K562 (cell line): ENCODE results near the gene DMWD. TPM values are rescaled to one million over a fixed set of nuclear protein-coding genes. Genes with fewer than 3 reads are reported as not detected.

Experiments used
- BRD9 ChIP-seq: fragments of 450-650 bp; IDR thresholded peaks from 2 replicates; pipeline ENCODE4 v1.6.1; 2018; ENCODE audit warnings: low read depth; ENCODE audit not compliant: partially characterized antibody
- CBFB ChIP-seq: sonication (generic); formaldehyde crosslinking; IDR thresholded peaks from 2 replicates; pipeline ENCODE4 v1.4.0; 2020; ENCODE audit warnings: mild to moderate bottlenecking, missing genetic modification reagents
- CBX1 ChIP-seq: sonication (generic); IDR thresholded peaks from 2 replicates; pipeline ENCODE4 v1.6.1; 2016; ENCODE audit warnings: antibody characterized with exemption, low read depth, mild to moderate bottlenecking
- GABPA ChIP-seq: fragments of 200-800 bp; sonication (Bioruptor generic); conservative IDR thresholded peaks from 2 replicates; pipeline ENCODE4 v1.6.1; 2016; ENCODE audit warnings: low read depth, missing genetic modification characterization, missing compliant biosample characterization
- HNRNPLL ChIP-seq: fragments of 200-400 bp; formaldehyde crosslinking; IDR thresholded peaks from 2 replicates; pipeline ENCODE4 v1.6.1; 2017; ENCODE audit warnings: low read length, low read depth, mild to moderate bottlenecking; ENCODE audit not compliant: poor library complexity, severe bottlenecking
- HNRNPUL1 ChIP-seq: fragments of 200-400 bp; formaldehyde crosslinking; IDR thresholded peaks from 2 replicates; pipeline ENCODE4 v1.6.1; 2017; ENCODE audit warnings: low read length
- JUND ChIP-seq, 2 experiments: IDR thresholded peaks; 2 replicates in 1 of 2; 3 replicates in 1 of 2; pipeline ENCODE4 v1.6.1; 2011; ENCODE audit warnings: borderline replicate concordance in 2 of 2, low read depth in 2 of 2, low read length in 2 of 2, improper control_type of control experiment in 1 of 2, missing biosample characterization in 1 of 2, missing genetic modification characterization in 1 of 2, missing genetic modification reagents in 1 of 2
- KAT8 ChIP-seq: fragments of 450-650 bp; IDR thresholded peaks from 2 replicates; pipeline ENCODE4 v1.6.1; 2016; ENCODE audit warnings: low read depth, mild to moderate bottlenecking
- MAZ ChIP-seq, 2 experiments: fragments of 450-650 bp in 1 of 2; sonication (generic) in 1 of 2; formaldehyde crosslinking; IDR thresholded peaks in 1 of 2; conservative IDR thresholded peaks in 1 of 2; 2 replicates each; pipeline versions ENCODE4 v1.4.0 to v1.5.0; 2020; ENCODE audit warnings: mild to moderate bottlenecking in 1 of 2, missing genetic modification reagents in 1 of 2
- MBD2 ChIP-seq: sonication (generic); IDR thresholded peaks from 2 replicates; pipeline ENCODE4 v1.6.1; 2016; ENCODE audit warnings: low read depth, borderline replicate concordance
- MTA3 ChIP-seq: fragments of 450-650 bp; formaldehyde crosslinking; IDR thresholded peaks from 2 replicates; pipeline ENCODE4 v1.6.1; 2017; ENCODE audit warnings: mild to moderate bottlenecking, borderline replicate concordance
- NFIC ChIP-seq: fragments of 450-650 bp; IDR thresholded peaks from 2 replicates; pipeline ENCODE4 v1.6.1; 2017; ENCODE audit warnings: mild to moderate bottlenecking, inconsistent platforms
- NR4A1 ChIP-seq, 2 experiments: fragments of 250-450 bp in 1 of 2; fragments of 450-650 bp in 1 of 2; sonication (Bioruptor Pico) in 1 of 2; IDR thresholded peaks; 2 replicates each; pipeline versions ENCODE4 v1.4.0 to v1.6.1; 2016 to 2020; ENCODE audit warnings: mild to moderate bottlenecking in 2 of 2, missing compliant biosample characterization in 1 of 2, missing genetic modification characterization in 1 of 2, moderate library complexity in 1 of 2
- POLR2B ChIP-seq: fragments of 450-650 bp; IDR thresholded peaks from 2 replicates; pipeline ENCODE4 v1.6.1; 2018; ENCODE audit warnings: low read depth; ENCODE audit not compliant: partially characterized antibody
- PYGO2 ChIP-seq: fragments of 450-650 bp; IDR thresholded peaks from 2 replicates; pipeline ENCODE4 v1.6.1; 2016; ENCODE audit warnings: mild to moderate bottlenecking, missing genetic modification characterization, moderate library complexity, missing compliant biosample characterization
- XRCC3 ChIP-seq: fragments of 450-650 bp; IDR thresholded peaks from 2 replicates; pipeline ENCODE4 v1.6.1; 2017; ENCODE audit warnings: mild to moderate bottlenecking, moderate library complexity
- ZC3H4 ChIP-seq: sonication (generic); formaldehyde crosslinking; IDR thresholded peaks from 2 replicates; pipeline ENCODE4 v1.9.0; 2021; ENCODE audit warnings: missing genetic modification reagents, borderline replicate concordance
- polyA plus RNA-seq, 8 experiments: library from polyadenylated mRNA; depleted of rRNA in 4 of 8; stranded (reverse) in 5 of 8; unstranded in 3 of 8; fragments of >200 nt; fragmentation: Nextera tagmentation in 2 of 8; fragmentation: Illumina TruSeq in 1 of 8; extraction: Ambion mirVana in 2 of 8; extraction: Trizol in 1 of 8; gene quantifications; 2 replicates each; pipeline versions ENCODE4 v1.2.1 to v1.2.3, GENCODE V29; 2011 to 2014; ENCODE audit warnings: inconsistent platforms in 1 of 8, missing spikeins in 1 of 8
- total RNA-seq, 7 experiments: library from RNA; depleted of rRNA in 6 of 7; stranded (reverse); fragments of >200 nt in 6 of 7; fragmentation: Illumina TruSeq in 2 of 7; extraction: Trizol in 2 of 7; gene quantifications; 2 replicates each; pipeline versions ENCODE4 v1.2.1 to v1.2.3, GENCODE V29; 2011 to 2021; ENCODE audit warnings: low replicate concordance in 1 of 7
- TF ChIP-seq, protein P1 (sequence below), 2 experiments: IDR thresholded peaks in 1 of 2; conservative IDR thresholded peaks in 1 of 2; 2 replicates each; pipeline ENCODE4 v1.6.1; 2016; ENCODE audit warnings: low read depth in 2 of 2, mild to moderate bottlenecking in 1 of 2, missing compliant biosample characterization in 1 of 2, missing genetic modification characterization in 1 of 2, moderate library complexity in 1 of 2
- TF ChIP-seq, protein P2 (sequence below): fragments of 450-650 bp; IDR thresholded peaks from 2 replicates; pipeline ENCODE4 v1.6.1; 2016
- TF ChIP-seq, protein P3 (sequence below): fragments of 450-650 bp; conservative IDR thresholded peaks from 2 replicates; pipeline ENCODE4 v1.6.1; 2016; ENCODE audit warnings: missing genetic modification characterization, low read depth, mild to moderate bottlenecking, missing compliant biosample characterization, moderate library complexity

Gene DMWD
- total and polyA plus RNA-seq, 9 of the 15 experiments (the other 6 are each of a cell fraction or from before 2014, with no cell fraction given) = 4.7 to 54.6 (median 19.0) TPM

DNA sequence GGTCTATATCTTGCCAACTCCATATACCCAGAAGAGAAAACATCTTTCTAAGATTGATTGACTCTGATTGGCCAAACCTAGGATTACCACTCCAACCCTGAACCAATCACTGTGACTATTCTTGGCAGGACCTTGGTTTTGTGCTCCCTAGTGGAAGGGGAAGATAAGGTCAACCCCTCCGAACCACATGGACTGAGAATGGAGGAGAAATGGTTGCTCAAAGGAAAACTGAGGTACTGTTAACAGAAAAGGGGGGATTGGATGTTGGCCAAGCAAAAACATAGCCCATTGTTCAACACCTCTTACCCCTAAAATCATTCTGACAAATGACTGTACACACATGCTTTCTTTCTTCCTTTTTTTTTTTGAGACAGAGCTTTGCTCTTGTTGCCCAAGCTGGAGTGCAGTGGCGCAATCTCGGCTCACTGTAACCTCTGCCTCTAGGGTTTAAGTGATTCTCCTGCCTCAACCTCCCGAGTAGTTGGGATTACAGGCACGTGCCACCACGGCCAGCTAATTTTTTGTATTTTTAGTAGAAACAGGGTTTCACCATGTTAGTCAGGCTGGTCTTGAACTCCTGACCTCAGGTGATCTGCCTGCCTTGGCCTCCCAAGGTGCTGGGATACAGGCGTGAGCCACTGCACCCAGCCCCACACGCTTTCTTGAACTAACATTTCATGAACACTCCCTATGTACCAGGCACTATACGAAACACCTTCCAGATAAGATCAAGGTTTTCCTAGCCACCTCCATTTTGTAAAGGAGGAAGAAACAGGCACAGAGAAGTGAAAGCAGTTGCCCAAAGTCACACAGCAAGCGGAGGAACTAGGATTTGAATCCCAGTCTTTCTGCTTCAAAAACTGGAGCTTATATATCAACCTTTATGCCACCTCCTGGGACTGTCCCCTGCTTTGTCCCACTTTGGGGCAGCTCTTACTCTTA lies 52.9 kb downstream of the DMWD start (continued):
- peak; percentile 29; the same call in 1 of the 2 replicates for TF ChIP-seq JUND (IDR thresholded peaks at IDR 0.05; ENCODE audit: borderline replicate concordance, low read depth, low read length)
- no peak; the same call in 1 of the 3 replicates for TF ChIP-seq JUND (tag; IDR thresholded peaks at IDR 0.05; ENCODE audit: borderline replicate concordance, low read depth, low read length)
- peak; percentile 76; the same call in 1 of the 2 replicates for TF ChIP-seq MBD2
- TF ChIP-seq, protein P1, sequence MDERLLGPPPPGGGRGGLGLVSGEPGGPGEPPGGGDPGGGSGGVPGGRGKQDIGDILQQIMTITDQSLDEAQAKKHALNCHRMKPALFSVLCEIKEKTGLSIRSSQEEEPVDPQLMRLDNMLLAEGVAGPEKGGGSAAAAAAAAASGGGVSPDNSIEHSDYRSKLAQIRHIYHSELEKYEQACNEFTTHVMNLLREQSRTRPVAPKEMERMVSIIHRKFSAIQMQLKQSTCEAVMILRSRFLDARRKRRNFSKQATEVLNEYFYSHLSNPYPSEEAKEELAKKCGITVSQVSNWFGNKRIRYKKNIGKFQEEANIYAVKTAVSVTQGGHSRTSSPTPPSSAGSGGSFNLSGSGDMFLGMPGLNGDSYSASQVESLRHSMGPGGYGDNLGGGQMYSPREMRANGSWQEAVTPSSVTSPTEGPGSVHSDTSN (CRISPR knock-in tag; IDR thresholded peaks at IDR 0.05; ENCODE audit: low read depth) = no peak
- TF ChIP-seq, protein P1 (tag; conservative IDR thresholded peaks at IDR 0.05; ENCODE audit: low read depth) = 0 out of 2 replicates have a peak, but pooled peaks have one; percentile 25
- TF ChIP-seq POLR2B = peak; percentile 77
- TF ChIP-seq XRCC3 = no peak
- TF ChIP-seq HNRNPUL1 = no peak
- no peak for TF ChIP-seq CBFB (CRISPR knock-in tag)
- TF ChIP-seq PYGO2 (tag) = peak; percentile 40; the same call in 1 of the 2 replicates
- TF ChIP-seq, protein P2, sequence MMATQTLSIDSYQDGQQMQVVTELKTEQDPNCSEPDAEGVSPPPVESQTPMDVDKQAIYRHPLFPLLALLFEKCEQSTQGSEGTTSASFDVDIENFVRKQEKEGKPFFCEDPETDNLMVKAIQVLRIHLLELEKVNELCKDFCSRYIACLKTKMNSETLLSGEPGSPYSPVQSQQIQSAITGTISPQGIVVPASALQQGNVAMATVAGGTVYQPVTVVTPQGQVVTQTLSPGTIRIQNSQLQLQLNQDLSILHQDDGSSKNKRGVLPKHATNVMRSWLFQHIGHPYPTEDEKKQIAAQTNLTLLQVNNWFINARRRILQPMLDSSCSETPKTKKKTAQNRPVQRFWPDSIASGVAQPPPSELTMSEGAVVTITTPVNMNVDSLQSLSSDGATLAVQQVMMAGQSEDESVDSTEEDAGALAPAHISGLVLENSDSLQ = peak; percentile 80
- TF ChIP-seq CBX1 = peak; percentile 55; the same call in 1 of the 2 replicates
- no peak for TF ChIP-seq GABPA
- peak; percentile 75; the same call in 1 of the 2 replicates for TF ChIP-seq KAT8
- 0 out of 4 replicates have a peak, but pooled peaks of 1 of the 2 experiments have one; percentile 19 for TF ChIP-seq MAZ (CRISPR knock-in tag; conservative IDR thresholded peaks at IDR 0.05 in 1 of 2, IDR thresholded peaks at IDR 0.05 in 1 of 2)
- TF ChIP-seq, protein P3, sequence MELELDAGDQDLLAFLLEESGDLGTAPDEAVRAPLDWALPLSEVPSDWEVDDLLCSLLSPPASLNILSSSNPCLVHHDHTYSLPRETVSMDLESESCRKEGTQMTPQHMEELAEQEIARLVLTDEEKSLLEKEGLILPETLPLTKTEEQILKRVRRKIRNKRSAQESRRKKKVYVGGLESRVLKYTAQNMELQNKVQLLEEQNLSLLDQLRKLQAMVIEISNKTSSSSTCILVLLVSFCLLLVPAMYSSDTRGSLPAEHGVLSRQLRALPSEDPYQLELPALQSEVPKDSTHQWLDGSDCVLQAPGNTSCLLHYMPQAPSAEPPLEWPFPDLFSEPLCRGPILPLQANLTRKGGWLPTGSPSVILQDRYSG (tag) = peak; percentile 85
- peak; percentile 74 for TF ChIP-seq BRD9
- peak; percentile 27 for TF ChIP-seq HNRNPLL
- no peak for TF ChIP-seq ZC3H4 (CRISPR knock-in tag)
- TF ChIP-seq NR4A1 (CRISPR knock-in tag; IDR thresholded peaks at IDR 0.05) = no peak
- TF ChIP-seq NR4A1 (tag; IDR thresholded peaks at IDR 0.05) = peak; percentile 56
- peak; percentile 30; the same call in 1 of the 2 replicates for TF ChIP-seq NFIC
- TF ChIP-seq MTA3 = 0 out of 2 replicates have a peak, but pooled peaks have one; percentile 35
